ENCODE results near the gene RPL18A. TPM values are rescaled to one million over a fixed set of nuclear protein-coding genes. Genes with fewer than 3 reads are reported as not detected.
A peak's percentile ranks its signal among the peaks of the same experiment; 100 is the strongest.

RPL18A gene
- total and polyA plus RNA-seq, 2 of the 13 experiments (the other 11 are each of a cell fraction or from before 2014, with no cell fraction given) = 1,471 to 2,004 TPM

DNA sequence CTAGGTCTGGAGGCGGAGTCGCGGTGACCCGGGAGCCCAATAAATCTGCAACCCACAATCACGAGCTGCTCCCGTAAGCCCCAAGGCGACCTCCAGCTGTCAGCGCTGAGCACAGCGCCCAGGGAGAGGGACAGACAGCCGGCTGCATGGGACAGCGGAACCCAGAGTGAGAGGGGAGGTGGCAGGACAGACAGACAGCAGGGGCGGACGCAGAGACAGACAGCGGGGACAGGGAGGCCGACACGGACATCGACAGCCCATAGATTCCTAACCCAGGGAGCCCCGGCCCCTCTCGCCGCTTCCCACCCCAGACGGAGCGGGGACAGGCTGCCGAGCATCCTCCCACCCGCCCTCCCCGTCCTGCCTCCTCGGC is 12.2 kb downstream of the RPL18A start, which contains the start of gene SLC5A5:
Gene SLC5A5, plus strand, starts transcription at position 68 of the 373 bp plus-strand sequence. CDS start 375 bp downstream, outside the sequence.
- H3K4me2 ChIP-seq (ENCODE audit: low read depth, low read length) = peak within 1 kb of the TSS; percentile 49
- in situ Hi-C loops (cut with HindIII; ENCODE audit: extremely low pct_ligation_motif_present, low pct_unique_long_range_greater_than_20kb) = no loop called here
- ATAC-seq (no peak), DNase-seq (ENCODE audit: low spot score) (no peak), FAIRE-seq (no peak)
- 0% methylated on average over 1 of the region's 26 CpGs for WGBS (ENCODE audit: low lambda C conversion rate)
- peak within 1 kb of the TSS in 1 of 3 experiments; percentile 55; a peak in 2 of 6 replicates for H3K4me3 ChIP-seq (replicated peaks in 1 of 3; ENCODE audit: insufficient read depth in 1 of 3, low read depth in 2 of 3, low read length in 3 of 3)
- H3K27ac ChIP-seq (ENCODE audit: extremely low read length, insufficient read depth, low read length) = no peak within 1 kb of the TSS
- ChIA-PET POLR2A (interaction anchor here (0.7 to 4.3 kb wide), 2 partner anchors 12 to 126 kb away, joined by 3 to 26 read pairs; partner anchors contain the start of gene RPL18A), CTCF (ENCODE audit: low intra/inter-chr PET ratio, low total read pairs) (interaction anchor here (3.6 kb wide), 1 partner anchor 61 kb away, joined by 32 read pairs; the partner anchor contains the start of gene CCDC124)
- TF ChIP-seq CREM (IDR thresholded peaks at IDR 0.05) = no peak
- TF ChIP-seq CREM (CRISPR knock-in tag; IDR thresholded peaks at IDR 0.05) = no peak
- 0 out of 2 replicates have a peak, but pooled peaks have one; percentile 1 for TF ChIP-seq EZH2 (conservative IDR thresholded peaks at IDR 0.05; ENCODE audit: low read depth, low read length)
- TF ChIP-seq SIX1 (CRISPR knock-in tag; IDR thresholded peaks at IDR 0.05; ENCODE audit: borderline replicate concordance) = no peak
- no peaks in the 10 kb centered on the region for H3K36me3 ChIP-seq (replicated peaks in 1 of 2; ENCODE audit: control insufficient read depth in 1 of 2, insufficient read depth in 2 of 2, low read length in 2 of 2)
- H3K79me2 ChIP-seq (ENCODE audit: insufficient read depth, low read length) = no peaks in the 10 kb centered on the region
- H4K20me1 ChIP-seq (ENCODE audit: insufficient read depth, low read length) = no peaks in the 10 kb centered on the region
- peaks cover 26% of the 10 kb centered on the region for H3K4me1 ChIP-seq (ENCODE audit: insufficient read depth, low read length)
- BruUV-seq (replicated peaks) = no TSS peak
- H3K27me3 ChIP-seq (ENCODE audit: control insufficient read depth in 1 of 2, insufficient read depth in 2 of 2, low read length in 2 of 2) = peaks cover 6 to 38% of the 10 kb centered on the region in 2 experiments
- no peaks in the 10 kb centered on the region for H3K9me3 ChIP-seq (ENCODE audit: low read length)
- no peak within 1 kb of the TSS for H3K9ac ChIP-seq (ENCODE audit: insufficient read depth, low read depth, low read length)
- no peak within 1 kb of the TSS for H2AFZ ChIP-seq (ENCODE audit: low read length)
- intact Hi-C loops (cut with micrococcal nuclease; ENCODE audit: unreplicated experiment) = loop anchor here (5.0 kb wide), 1 partner anchor 125 kb away; no protein-coding TSS in a partner anchor

DNA sequence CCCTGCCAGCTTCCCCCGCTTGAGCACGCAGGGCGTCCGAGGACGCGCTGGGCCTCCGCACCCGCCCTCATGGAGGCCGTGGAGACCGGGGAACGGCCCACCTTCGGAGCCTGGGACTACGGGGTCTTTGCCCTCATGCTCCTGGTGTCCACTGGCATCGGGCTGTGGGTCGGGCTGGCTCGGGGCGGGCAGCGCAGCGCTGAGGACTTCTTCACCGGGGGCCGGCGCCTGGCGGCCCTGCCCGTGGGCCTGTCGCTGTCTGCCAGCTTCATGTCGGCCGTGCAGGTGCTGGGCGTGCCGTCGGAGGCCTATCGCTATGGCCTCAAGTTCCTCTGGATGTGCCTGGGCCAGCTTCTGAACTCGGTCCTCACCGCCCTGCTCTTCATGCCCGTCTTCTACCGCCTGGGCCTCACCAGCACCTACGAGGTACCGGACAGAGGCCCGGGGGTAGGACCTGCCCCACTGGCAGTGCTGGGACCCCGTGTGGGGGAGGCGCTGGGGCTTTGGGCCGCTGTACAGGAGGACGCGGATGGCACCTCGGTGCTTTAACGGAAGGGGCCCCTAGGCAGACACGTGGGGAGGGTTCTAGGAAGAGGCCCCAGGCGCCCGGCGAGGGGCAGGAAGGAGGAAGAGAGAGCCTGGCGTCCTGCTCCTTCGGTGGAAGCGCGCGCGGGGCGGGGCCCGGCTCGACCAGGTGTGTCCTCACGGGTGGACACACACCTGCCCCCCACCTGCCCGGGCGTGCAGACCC is 12.7 kb downstream of the RPL18A start:
- no TSS peak for BruUV-seq (replicated peaks)
- POLR2A ChIA-PET = interaction anchor here (4.3 kb wide), 1 partner anchor 13 kb away, joined by 26 read pairs; the partner anchor contains the start of gene RPL18A

More for the DNA sequence above, 12.7 kb downstream of the RPL18A start:
- no peak for ATAC-seq
- Histone ChIP-seq H3K4me1 (ENCODE audit: insufficient read depth, low read length) (peaks cover 21% of the 10 kb centered on the region), H4K20me1 (ENCODE audit: insufficient read depth, low read length) (no peaks in the 10 kb centered on the region), H3K79me2 (ENCODE audit: insufficient read depth, low read length) (no peaks in the 10 kb centered on the region), H3K36me3 (replicated peaks in 1 of 2; ENCODE audit: control insufficient read depth in 1 of 2, insufficient read depth in 2 of 2, low read length in 2 of 2) (no peaks in the 10 kb centered on the region), H3K4me3 (replicated peaks in 1 of 3; ENCODE audit: insufficient read depth in 1 of 3, low read depth in 2 of 3, low read length in 3 of 3) (peak overlapping the region in 1 of 3 experiments; percentile 55; a peak in 2 of 6 replicates), H3K9me3 (ENCODE audit: low read length) (no peaks in the 10 kb centered on the region), H3K27ac (ENCODE audit: extremely low read length, insufficient read depth, low read length) (no peak overlapping the region), H3K27me3 (ENCODE audit: control insufficient read depth in 1 of 2, insufficient read depth in 2 of 2, low read length in 2 of 2) (peaks cover 6 to 38% of the 10 kb centered on the region in 2 experiments), H2AFZ (ENCODE audit: low read length) (no peak overlapping the region), H3K9ac (ENCODE audit: insufficient read depth, low read depth, low read length) (no peak overlapping the region), H3K4me2 (ENCODE audit: low read depth, low read length) (peak overlapping the region; percentile 49; the same call in 1 of the 2 replicates)
- intact Hi-C loops (cut with micrococcal nuclease; ENCODE audit: unreplicated experiment) (loop anchor here (5.0 kb wide), 1 partner anchor 125 kb away; no protein-coding TSS in a partner anchor), in situ Hi-C loops (cut with HindIII; ENCODE audit: extremely low pct_ligation_motif_present, low pct_unique_long_range_greater_than_20kb) (no loop called here)
- no peak for FAIRE-seq
- WGBS (ENCODE audit: low lambda C conversion rate) = 24% methylated on average over 23 of the region's 61 CpGs
- DNase-seq (ENCODE audit: low spot score) = no peak
- CTCF ChIA-PET (ENCODE audit: low intra/inter-chr PET ratio, low total read pairs) = no interaction called here
- TF ChIP-seq GABPB1 (CRISPR knock-in tag; IDR thresholded peaks at IDR 0.05) = no peak
- no peak for TF ChIP-seq HMG20A (CRISPR knock-in tag; IDR thresholded peaks at IDR 0.05; ENCODE audit: borderline replicate concordance)
- TF ChIP-seq, protein P1, sequence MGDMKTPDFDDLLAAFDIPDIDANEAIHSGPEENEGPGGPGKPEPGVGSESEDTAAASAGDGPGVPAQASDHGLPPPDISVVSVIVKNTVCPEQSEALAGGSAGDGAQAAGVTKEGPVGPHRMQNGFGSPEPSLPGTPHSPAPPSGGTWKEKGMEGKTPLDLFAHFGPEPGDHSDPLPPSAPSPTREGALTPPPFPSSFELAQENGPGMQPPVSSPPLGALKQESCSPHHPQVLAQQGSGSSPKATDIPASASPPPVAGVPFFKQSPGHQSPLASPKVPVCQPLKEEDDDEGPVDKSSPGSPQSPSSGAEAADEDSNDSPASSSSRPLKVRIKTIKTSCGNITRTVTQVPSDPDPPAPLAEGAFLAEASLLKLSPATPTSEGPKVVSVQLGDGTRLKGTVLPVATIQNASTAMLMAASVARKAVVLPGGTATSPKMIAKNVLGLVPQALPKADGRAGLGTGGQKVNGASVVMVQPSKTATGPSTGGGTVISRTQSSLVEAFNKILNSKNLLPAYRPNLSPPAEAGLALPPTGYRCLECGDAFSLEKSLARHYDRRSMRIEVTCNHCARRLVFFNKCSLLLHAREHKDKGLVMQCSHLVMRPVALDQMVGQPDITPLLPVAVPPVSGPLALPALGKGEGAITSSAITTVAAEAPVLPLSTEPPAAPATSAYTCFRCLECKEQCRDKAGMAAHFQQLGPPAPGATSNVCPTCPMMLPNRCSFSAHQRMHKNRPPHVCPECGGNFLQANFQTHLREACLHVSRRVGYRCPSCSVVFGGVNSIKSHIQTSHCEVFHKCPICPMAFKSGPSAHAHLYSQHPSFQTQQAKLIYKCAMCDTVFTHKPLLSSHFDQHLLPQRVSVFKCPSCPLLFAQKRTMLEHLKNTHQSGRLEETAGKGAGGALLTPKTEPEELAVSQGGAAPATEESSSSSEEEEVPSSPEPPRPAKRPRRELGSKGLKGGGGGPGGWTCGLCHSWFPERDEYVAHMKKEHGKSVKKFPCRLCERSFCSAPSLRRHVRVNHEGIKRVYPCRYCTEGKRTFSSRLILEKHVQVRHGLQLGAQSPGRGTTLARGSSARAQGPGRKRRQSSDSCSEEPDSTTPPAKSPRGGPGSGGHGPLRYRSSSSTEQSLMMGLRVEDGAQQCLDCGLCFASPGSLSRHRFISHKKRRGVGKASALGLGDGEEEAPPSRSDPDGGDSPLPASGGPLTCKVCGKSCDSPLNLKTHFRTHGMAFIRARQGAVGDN (CRISPR knock-in tag; IDR thresholded peaks at IDR 0.05) = peak; percentile 21
- TF ChIP-seq, protein P2, sequence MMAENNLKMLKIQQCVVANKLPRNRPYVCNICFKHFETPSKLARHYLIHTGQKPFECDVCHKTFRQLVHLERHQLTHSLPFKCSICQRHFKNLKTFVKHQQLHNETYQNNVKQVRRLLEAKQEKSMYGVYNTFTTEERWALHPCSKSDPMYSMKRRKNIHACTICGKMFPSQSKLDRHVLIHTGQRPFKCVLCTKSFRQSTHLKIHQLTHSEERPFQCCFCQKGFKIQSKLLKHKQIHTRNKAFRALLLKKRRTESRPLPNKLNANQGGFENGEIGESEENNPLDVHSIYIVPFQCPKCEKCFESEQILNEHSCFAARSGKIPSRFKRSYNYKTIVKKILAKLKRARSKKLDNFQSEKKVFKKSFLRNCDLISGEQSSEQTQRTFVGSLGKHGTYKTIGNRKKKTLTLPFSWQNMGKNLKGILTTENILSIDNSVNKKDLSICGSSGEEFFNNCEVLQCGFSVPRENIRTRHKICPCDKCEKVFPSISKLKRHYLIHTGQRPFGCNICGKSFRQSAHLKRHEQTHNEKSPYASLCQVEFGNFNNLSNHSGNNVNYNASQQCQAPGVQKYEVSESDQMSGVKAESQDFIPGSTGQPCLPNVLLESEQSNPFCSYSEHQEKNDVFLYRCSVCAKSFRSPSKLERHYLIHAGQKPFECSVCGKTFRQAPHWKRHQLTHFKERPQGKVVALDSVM (CRISPR knock-in tag; IDR thresholded peaks at IDR 0.05) = peak; percentile 62; the same call in 1 of the 2 replicates
- no peak for TF ChIP-seq ZNF644 (CRISPR knock-in tag; IDR thresholded peaks at IDR 0.05; ENCODE audit: low read depth)

Data from HepG2 (cell line).